Measurements from ENCODE around the gene SAMD3. TPM values are rescaled to one million over a fixed set of nuclear protein-coding genes. Genes with fewer than 3 reads are reported as not detected.
"Not testable (repeated sequence)": the region's sequence is repeated elsewhere in the genome, so short reads cannot be mapped to it uniquely, and the experiment has no call there.

SAMD3 gene
- total RNA-seq, 1 donor from 2014 or later: 2.4 TPM

DNA sequence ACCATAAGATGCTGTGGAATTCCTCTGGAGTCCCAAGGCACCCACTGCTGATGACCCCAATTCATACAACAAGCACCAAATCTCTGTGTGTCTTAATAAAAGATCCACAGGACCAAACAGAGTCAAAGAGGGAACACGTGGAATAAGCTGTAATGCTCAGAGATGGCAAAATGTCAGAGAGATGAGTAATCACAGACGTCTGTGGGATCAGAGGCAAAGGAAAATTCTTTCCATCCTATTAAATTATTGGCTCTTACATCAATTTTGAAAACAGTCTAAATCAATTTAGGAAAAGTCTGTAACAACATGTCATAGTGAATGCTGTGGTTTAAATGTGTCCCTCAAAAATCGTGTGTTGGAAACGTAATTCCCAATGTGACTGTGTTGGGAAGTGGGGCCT, 17.5 kb upstream of the SAMD3 start:
- H3K36me3 Mint-ChIP-seq: no peaks in the 10 kb centered on the region
- TF ChIP-seq, protein P1, sequence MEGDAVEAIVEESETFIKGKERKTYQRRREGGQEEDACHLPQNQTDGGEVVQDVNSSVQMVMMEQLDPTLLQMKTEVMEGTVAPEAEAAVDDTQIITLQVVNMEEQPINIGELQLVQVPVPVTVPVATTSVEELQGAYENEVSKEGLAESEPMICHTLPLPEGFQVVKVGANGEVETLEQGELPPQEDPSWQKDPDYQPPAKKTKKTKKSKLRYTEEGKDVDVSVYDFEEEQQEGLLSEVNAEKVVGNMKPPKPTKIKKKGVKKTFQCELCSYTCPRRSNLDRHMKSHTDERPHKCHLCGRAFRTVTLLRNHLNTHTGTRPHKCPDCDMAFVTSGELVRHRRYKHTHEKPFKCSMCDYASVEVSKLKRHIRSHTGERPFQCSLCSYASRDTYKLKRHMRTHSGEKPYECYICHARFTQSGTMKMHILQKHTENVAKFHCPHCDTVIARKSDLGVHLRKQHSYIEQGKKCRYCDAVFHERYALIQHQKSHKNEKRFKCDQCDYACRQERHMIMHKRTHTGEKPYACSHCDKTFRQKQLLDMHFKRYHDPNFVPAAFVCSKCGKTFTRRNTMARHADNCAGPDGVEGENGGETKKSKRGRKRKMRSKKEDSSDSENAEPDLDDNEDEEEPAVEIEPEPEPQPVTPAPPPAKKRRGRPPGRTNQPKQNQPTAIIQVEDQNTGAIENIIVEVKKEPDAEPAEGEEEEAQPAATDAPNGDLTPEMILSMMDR (conservative IDR thresholded peaks at IDR 0.05): no peak
- H3K27me3 Mint-ChIP-seq: no peaks in the 10 kb centered on the region
- no peaks in the 10 kb centered on the region for H3K4me1 Mint-ChIP-seq (ENCODE audit: unreplicated experiment)
- DNase-seq (ENCODE audit: extremely low spot score, unreplicated experiment): no peak
- no peak overlapping the region for H3K4me3 Mint-ChIP-seq
- H3K9me3 Mint-ChIP-seq: no peaks in the 10 kb centered on the region
- H3K27ac Mint-ChIP-seq: no peak overlapping the region

DNA sequence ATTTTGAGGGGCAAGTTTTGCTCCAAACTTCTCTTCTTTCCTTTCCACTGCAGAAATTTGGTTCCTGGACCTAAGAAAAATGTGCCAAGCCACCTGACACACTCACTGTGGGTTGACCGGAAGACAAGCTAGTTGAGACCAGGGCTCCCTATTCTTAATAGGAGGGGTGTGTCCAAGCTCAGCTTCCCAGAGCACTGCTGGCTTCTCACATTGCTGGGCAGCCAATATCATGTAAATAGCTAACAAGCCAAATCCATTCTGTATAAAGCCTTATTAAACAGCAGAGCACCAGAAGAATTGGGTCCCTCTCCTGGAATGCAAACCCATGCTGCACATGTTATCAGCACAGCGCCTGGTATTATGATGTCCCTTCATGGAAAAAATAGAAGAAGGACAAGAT, 17.0 kb upstream of the SAMD3 start:
- no peak for DNase-seq (ENCODE audit: extremely low spot score, unreplicated experiment)
- Mint-ChIP-seq H3K9me3 (no peaks in the 10 kb centered on the region), H3K27ac (no peak overlapping the region), H3K4me3 (no peak overlapping the region), H3K27me3 (no peaks in the 10 kb centered on the region), H3K36me3 (no peaks in the 10 kb centered on the region), H3K4me1 (ENCODE audit: unreplicated experiment) (no peaks in the 10 kb centered on the region)
- TF ChIP-seq, protein P1 (conservative IDR thresholded peaks at IDR 0.05): no peak

DNA sequence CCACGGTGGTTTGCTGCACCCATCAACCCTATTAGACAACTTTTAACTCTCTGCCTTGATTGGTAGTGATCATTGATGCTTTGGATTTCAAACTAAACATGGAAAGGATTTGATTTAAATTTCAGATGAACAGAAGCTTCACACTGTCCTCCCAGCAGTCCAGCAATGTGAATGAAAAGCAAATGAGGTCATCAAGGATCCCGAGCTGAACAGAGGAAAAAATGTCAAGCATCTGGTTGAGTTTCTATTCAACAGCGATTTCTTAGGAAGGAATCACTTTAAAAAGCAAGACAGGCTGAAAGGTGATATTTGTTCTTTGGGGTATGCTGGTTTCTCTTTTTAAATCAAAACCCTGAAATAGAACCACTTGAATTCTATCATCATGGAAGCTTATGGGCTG, 10.6 kb upstream of the SAMD3 start:
- DNase-seq (ENCODE audit: extremely low spot score, unreplicated experiment): no peak
- no peak overlapping the region for H3K4me3 Mint-ChIP-seq
- no peaks in the 10 kb centered on the region for H3K9me3 Mint-ChIP-seq
- TF ChIP-seq, protein P1 (conservative IDR thresholded peaks at IDR 0.05): no peak
- H3K27ac Mint-ChIP-seq: no peak overlapping the region
- H3K27me3 Mint-ChIP-seq: no peaks in the 10 kb centered on the region
- H3K36me3 Mint-ChIP-seq: no peaks in the 10 kb centered on the region
- H3K4me1 Mint-ChIP-seq (ENCODE audit: unreplicated experiment): peaks cover 7% of the 10 kb centered on the region

DNA sequence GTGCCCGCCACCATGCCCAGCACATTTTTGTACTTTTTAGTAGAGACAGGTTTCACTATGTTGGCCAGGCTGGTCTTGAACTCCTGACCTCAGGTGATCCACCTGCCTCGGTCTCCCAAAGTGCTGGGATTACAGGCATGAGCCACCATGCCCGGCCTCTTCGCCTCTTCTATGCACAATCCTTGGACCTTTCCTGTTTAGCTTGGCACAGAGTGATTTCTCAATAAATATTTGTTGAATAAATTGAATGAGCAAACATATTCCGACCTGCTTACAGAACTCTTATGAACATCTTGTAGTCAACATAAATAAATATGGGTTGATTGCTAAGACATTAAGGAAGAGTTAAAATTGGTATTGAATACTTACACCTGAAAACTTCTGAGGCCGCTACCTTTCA, 7.8 kb upstream of the SAMD3 start:
- H3K9me3 Mint-ChIP-seq: not testable (repeated sequence)

DNA sequence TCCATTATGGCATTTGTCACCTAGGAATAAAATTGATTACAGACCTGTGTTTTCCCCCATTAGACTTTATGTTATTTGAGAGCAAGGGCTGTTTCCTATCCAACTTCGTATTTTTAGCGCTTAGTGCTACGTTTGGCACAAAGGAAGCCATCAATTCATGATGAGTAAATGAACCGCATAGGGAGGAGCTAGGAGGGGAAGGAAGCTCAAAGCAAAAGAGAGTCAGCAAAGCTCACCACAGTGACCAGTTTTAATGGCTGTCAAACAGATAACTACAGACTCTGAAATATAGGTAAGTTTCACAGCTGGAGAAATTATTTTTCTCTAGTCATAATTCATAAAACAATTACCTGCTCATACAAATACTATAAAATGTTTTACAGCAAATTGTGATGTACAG, 6.9 kb upstream of the SAMD3 start:
- TF ChIP-seq, protein P1 (conservative IDR thresholded peaks at IDR 0.05): no peak
- peaks cover 7% of the 10 kb centered on the region for H3K4me1 Mint-ChIP-seq (ENCODE audit: unreplicated experiment)
- no peaks in the 10 kb centered on the region for H3K9me3 Mint-ChIP-seq
- no peak overlapping the region for H3K27ac Mint-ChIP-seq
- no peak for DNase-seq (ENCODE audit: extremely low spot score, unreplicated experiment)
- H3K4me3 Mint-ChIP-seq: no peak overlapping the region
- no peaks in the 10 kb centered on the region for H3K36me3 Mint-ChIP-seq
- H3K27me3 Mint-ChIP-seq: no peaks in the 10 kb centered on the region

More for the DNA sequence above, 7.8 kb upstream of the SAMD3 start:
- not testable (repeated sequence) for H3K27me3 Mint-ChIP-seq; H3K4me3 Mint-ChIP-seq; H3K27ac Mint-ChIP-seq; DNase-seq (ENCODE audit: extremely low spot score, unreplicated experiment); H3K4me1 Mint-ChIP-seq (ENCODE audit: unreplicated experiment); H3K36me3 Mint-ChIP-seq

DNA sequence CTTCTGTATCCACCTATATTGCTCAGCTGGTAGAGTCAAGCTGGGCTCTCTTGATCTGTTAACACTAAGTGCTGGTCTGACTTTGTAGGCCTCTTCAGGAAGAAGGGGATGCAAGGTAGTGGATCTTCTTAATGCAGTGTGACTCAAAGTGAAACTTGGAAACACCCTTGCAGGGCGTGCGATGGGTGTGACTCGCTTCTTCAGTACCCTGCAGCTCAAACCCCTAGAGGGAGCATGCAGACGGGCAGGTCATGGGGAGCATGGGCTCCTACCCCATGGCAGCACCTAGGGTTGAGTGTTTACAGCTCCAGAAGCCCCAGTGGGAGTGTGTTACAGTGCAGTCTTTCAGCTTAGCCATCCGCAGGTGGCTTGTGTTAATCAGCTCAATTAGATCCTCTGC, 757 bp upstream of the SAMD3 start:
- no peaks in the 10 kb centered on the region for H3K36me3 Mint-ChIP-seq
- H3K27me3 Mint-ChIP-seq: no peaks in the 10 kb centered on the region
- H3K4me3 Mint-ChIP-seq: no peak overlapping the region
- no peak for DNase-seq (ENCODE audit: extremely low spot score, unreplicated experiment)
- TF ChIP-seq, protein P1 (conservative IDR thresholded peaks at IDR 0.05): no peak
- no peaks in the 10 kb centered on the region for H3K4me1 Mint-ChIP-seq (ENCODE audit: unreplicated experiment)
- H3K9me3 Mint-ChIP-seq: no peaks in the 10 kb centered on the region
- no peak overlapping the region for H3K27ac Mint-ChIP-seq
